GM12891 (cell line): ENCODE results near the gene ZDHHC14.

Experiments
- POLR2AphosphoS5 ChIP-seq: IDR thresholded peaks from 2 replicates; pipeline ENCODE4 v1.6.1; 2011; ENCODE audit warnings: low read depth, low read length, control low read depth
- TAF1 ChIP-seq: IDR thresholded peaks from 2 replicates; pipeline ENCODE4 v1.6.1; 2011; ENCODE audit warnings: low read depth, low read length, control low read depth

DNA sequence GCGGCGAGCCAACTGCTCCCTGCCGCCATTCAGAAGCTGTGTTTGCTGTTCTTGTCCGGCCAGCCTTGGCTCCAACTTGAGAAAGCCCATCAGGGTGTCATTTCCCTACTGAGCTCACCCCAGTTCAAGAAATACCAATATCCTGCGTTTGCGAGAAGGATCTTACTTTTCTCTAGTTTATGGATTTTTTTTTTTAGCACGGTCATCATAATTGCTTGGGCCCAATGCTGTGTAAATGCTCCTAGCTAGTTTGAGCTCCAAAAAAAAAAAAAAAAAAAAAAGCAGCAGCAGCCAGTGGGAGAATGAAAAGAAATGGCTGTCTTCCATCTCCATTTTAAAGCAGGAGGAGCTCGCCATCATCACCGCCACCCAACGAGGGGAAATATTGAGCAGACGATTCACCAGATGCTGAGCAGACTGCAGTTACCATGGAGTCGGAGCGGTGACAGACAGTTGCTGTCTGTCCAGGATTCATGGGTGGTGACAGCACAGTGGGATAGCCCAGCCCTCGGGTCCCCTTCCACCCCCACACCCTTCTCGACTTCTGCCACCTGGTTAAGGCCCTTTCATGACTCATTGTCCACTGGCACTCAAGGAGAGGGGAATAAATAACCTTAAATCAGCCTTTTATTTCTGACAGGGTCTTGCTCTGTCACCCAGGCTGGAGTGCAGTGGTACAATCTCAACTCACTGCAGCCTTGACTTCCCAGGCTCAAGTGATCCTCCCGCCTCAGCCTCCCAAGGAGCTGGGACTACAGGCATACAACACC lies 309.6 kb downstream of the ZDHHC14 start:
- TF ChIP-seq POLR2AphosphoS5 (no peak), TAF1 (no peak)
